OCI-LY3 (cell line): Measurements from ENCODE around the gene ZBTB11.
A peak's percentile ranks its signal among the peaks of the same experiment; 100 is the strongest.

Experiments
- H2AFZ ChIP-seq: fragments of 200-600, 300-600 bp; shearing (Covaris generic); 2 replicates; pipeline ENCODE4 v1.6.0; 2014; ENCODE audit warnings: antibody characterized with exemption, low read depth, low read length
- H3K27ac ChIP-seq: fragments of 200-600, 300-600 bp; sonication (generic); 2 replicates; pipeline ENCODE4 v1.5.1; 2014; ENCODE audit warnings: mild to moderate bottlenecking, low read length, moderate library complexity, mixed read lengths
- H3K27me3 ChIP-seq: fragments of 200-600, 300-600 bp; sonication (generic); 2 replicates; pipeline ENCODE4 v1.6.1; 2014; ENCODE audit warnings: low read depth, low read length, mixed read lengths
- H3K36me3 ChIP-seq: fragments of 200-600, 300-600 bp; sonication (generic); replicated peaks from 2 replicates; pipeline ENCODE3; 2014; ENCODE audit warnings: low read depth, low read length, mixed read lengths
- H3K4me1 ChIP-seq: fragments of 300-600, 200-600 bp; sonication (generic); 2 replicates; pipeline ENCODE4 v1.6.1; 2014; ENCODE audit warnings: low read length, mixed read lengths
- H3K4me2 ChIP-seq: fragments of 200-600, 300-600 bp; sonication (generic); 2 replicates; pipeline ENCODE4 v1.6.1; 2014; ENCODE audit warnings: low read length, mixed read lengths
- H3K4me3 ChIP-seq: fragments of 300-600, 200-600 bp; sonication (generic); 2 replicates; pipeline ENCODE4 v1.5.1; 2014; ENCODE audit warnings: antibody characterized with exemption, mild to moderate bottlenecking, low read length, moderate library complexity
- H3K79me2 ChIP-seq: fragments of 300-600, 200-600 bp; shearing (Covaris generic); 2 replicates; pipeline ENCODE4 v1.6.1; 2014; ENCODE audit warnings: mild to moderate bottlenecking, low read length, mixed read lengths
- H3K9ac ChIP-seq: fragments of 300-600, 200-600 bp; shearing (Covaris generic); 2 replicates; pipeline ENCODE4 v1.6.0; 2014; ENCODE audit warnings: mild to moderate bottlenecking, low read length, moderate library complexity
- H3K9me3 ChIP-seq: fragments of 200-600, 300-600 bp; shearing (Covaris generic); 2 replicates; pipeline ENCODE4 v1.6.1; 2014; ENCODE audit warnings: low read length, mixed read lengths; ENCODE audit not compliant: insufficient read depth
- H4K20me1 ChIP-seq: fragments of 200-600, 300-600 bp; sonication (generic); 2 replicates; pipeline ENCODE4 v1.6.1; 2016; ENCODE audit warnings: low read length, mixed read lengths; ENCODE audit not compliant: insufficient read depth
- CTCF ChIP-seq: fragments of 200-600, 300-600 bp; sonication (generic); IDR thresholded peaks from 2 replicates; pipeline ENCODE4 v1.5.1; 2014; ENCODE audit warnings: antibody characterized with exemption, low read length, low read depth
- EZH2phosphoT487 ChIP-seq: fragments of 200-600 bp; shearing (Covaris generic); IDR thresholded peaks from 2 replicates; pipeline ENCODE4 v1.6.1; 2018; ENCODE audit warnings: antibody characterized with exemption, mixed run types, low read depth

Gene ZBTB11

GRCh38 chr3:101640256-101640655 is 36.7 kb downstream of the ZBTB11 start:
- Histone ChIP-seq H3K9me3 (no peaks in the 10 kb centered on the region), H2AFZ (no peak overlapping the region), H3K27ac (no peak overlapping the region), H3K4me3 (no peak overlapping the region), H3K9ac (no peak overlapping the region), H3K4me1 (no peaks in the 10 kb centered on the region), H3K36me3 (no peaks in the 10 kb centered on the region), H3K79me2 (no peaks in the 10 kb centered on the region), H4K20me1 (no peaks in the 10 kb centered on the region), H3K4me2 (no peak overlapping the region), H3K27me3 (no peaks in the 10 kb centered on the region)
- no peak for TF ChIP-seq EZH2phosphoT487
- TF ChIP-seq CTCF = no peak

GRCh38 chr3:101639280-101639963 is 37.5 kb downstream of the ZBTB11 start:
- no peaks in the 10 kb centered on the region for H3K9me3 ChIP-seq
- no peaks in the 10 kb centered on the region for H3K27me3 ChIP-seq
- no peak for TF ChIP-seq EZH2phosphoT487
- no peak for TF ChIP-seq CTCF
- H3K79me2 ChIP-seq = no peaks in the 10 kb centered on the region
- no peak overlapping the region for H3K4me3 ChIP-seq
- no peak overlapping the region for H3K27ac ChIP-seq
- no peak overlapping the region for H2AFZ ChIP-seq
- H4K20me1 ChIP-seq = no peaks in the 10 kb centered on the region
- no peaks in the 10 kb centered on the region for H3K36me3 ChIP-seq
- H3K4me2 ChIP-seq = no peak overlapping the region
- no peak overlapping the region for H3K9ac ChIP-seq
- no peaks in the 10 kb centered on the region for H3K4me1 ChIP-seq

GRCh38 chr3:101638261-101638745 is 38.6 kb downstream of the ZBTB11 start:
- Histone ChIP-seq H3K4me2 (no peak overlapping the region), H3K9me3 (no peaks in the 10 kb centered on the region), H4K20me1 (no peaks in the 10 kb centered on the region), H3K36me3 (no peaks in the 10 kb centered on the region), H3K79me2 (no peaks in the 10 kb centered on the region), H3K4me1 (no peaks in the 10 kb centered on the region), H3K27me3 (no peaks in the 10 kb centered on the region), H3K27ac (no peak overlapping the region), H3K4me3 (no peak overlapping the region), H2AFZ (no peak overlapping the region), H3K9ac (no peak overlapping the region)
- TF ChIP-seq EZH2phosphoT487 = no peak
- TF ChIP-seq CTCF = peak; percentile 33; the same call in 1 of the 2 replicates

- Histone ChIP-seq H3K4me1 (no peaks in the 10 kb centered on the region), H3K79me2 (no peaks in the 10 kb centered on the region), H3K27me3 (no peaks in the 10 kb centered on the region), H3K36me3 (no peaks in the 10 kb centered on the region), H3K9me3 (no peaks in the 10 kb centered on the region), H3K4me3 (no peak overlapping the region), H2AFZ (no peak overlapping the region), H4K20me1 (no peaks in the 10 kb centered on the region), H3K9ac (no peak overlapping the region), H3K27ac (no peak overlapping the region), H3K4me2 (no peak overlapping the region)
- TF ChIP-seq EZH2phosphoT487 = no peak
- TF ChIP-seq CTCF = no peak
Observed at GRCh38 chr3:101637451-101637850, 39.5 kb downstream of the ZBTB11 start.
